ENCODE results near the gene EIF1AX.
"Not testable (repeated sequence)": the region's sequence is repeated elsewhere in the genome, so short reads cannot be mapped to it uniquely, and the experiment has no call there.

The EIF1AX gene

GRCh38 chrX:20126833-20127232 lies 14.8 kb downstream of the EIF1AX start:
- not testable (repeated sequence) for DNase-seq

- DNase-seq: no peak
These were observed 16.7 kb downstream of the EIF1AX start for GRCh38 chrX:20124964-20125363.

- no peak for DNase-seq
These were observed 23.4 kb downstream of the EIF1AX start for GRCh38 chrX:20118065-20118824.

- DNase-seq: no peak
These were observed 24.9 kb downstream of the EIF1AX start, which contains the start of gene MAP7D2 for GRCh38 chrX:20116577-20117240. Gene MAP7D2 (minus strand): TSS chrX:20116907. CDS start chrX:20116879, 28 bp downstream.

GRCh38 chrX:20116087-20116576 lies 25.5 kb downstream of the EIF1AX start:
- no peak for DNase-seq

- no peak for DNase-seq
These were observed 29.4 kb downstream of the EIF1AX start for GRCh38 chrX:20112022-20112774.

- no peak for DNase-seq
These were observed 30.4 kb downstream of the EIF1AX start for GRCh38 chrX:20111271-20111670.

GRCh38 chrX:20101934-20102581 lies 39.6 kb downstream of the EIF1AX start:
- DNase-seq: no peak

- DNase-seq: no peak
These were observed 50.1 kb downstream of the EIF1AX start for GRCh38 chrX:20091499-20091898.

- no peak for DNase-seq
These were observed 51.8 kb downstream of the EIF1AX start for GRCh38 chrX:20089845-20090244.

- no peak for DNase-seq
These were observed 61.4 kb downstream of the EIF1AX start for GRCh38 chrX:20080277-20080676.

All from stimulated activated naive CD4-positive, alpha-beta T cell (primary cell).